Measurements from ENCODE around the gene LIFR. TPM values are rescaled to one million over a fixed set of nuclear protein-coding genes. Genes with fewer than 3 reads are reported as not detected.
"Not testable (repeated sequence)": the region's sequence is repeated elsewhere in the genome, so short reads cannot be mapped to it uniquely, and the experiment has no call there.

LIFR gene
- total RNA-seq, 1 donor from 2014 or later, result 48.1 TPM

DNA sequence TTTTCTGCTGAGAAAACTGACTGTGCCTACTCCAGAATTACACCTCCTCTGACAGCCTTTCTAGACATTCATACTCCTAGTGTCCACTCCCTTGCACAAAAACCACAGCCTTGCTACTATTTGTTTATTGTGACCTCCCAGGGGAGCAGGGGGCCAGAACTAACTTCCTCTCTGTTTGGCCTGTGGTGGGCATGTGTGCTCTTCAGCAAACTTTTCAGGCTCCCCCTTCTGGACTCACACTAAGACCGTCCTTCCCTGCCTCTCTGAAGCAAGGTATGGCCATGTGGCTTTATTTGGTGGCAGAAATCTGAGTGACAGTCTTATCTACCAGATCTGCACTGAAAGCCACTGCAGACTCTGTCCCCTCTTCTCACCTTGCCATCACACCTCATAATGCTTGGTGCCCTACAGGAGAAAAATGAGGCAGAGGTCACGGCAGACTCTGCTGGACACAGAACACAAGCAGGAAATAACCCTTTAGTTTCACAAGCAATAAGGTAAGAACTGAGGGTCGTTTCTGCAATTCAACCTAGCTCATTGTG is 28.2 kb downstream of the LIFR start:
- no peak for FAIRE-seq

DNA sequence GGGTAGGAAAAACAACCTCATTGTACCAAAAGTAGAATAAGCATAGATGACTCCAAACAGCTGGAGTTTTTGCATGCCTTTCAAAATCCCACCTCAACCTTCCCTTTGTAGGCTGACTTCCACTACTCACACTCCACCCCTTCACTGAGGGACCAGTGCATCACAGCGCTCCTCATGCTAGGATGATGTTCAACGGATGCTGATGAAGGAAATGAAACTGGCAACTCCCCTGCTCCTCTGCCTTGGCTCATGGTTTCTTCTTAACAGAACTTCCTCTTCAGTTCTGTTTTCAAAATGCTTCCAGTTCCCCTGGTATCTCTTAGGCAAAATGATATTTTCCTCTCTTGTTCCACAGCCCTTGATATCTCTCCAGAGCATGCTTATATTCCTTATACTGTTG is 29.0 kb downstream of the LIFR start:
- DNase-seq (ENCODE audit: low spot score in 2 of 2) (no peak), FAIRE-seq (no peak)

More for the DNA sequence above, 28.2 kb downstream of the LIFR start:
- DNase-seq (ENCODE audit: low spot score in 2 of 2), result no peak

DNA sequence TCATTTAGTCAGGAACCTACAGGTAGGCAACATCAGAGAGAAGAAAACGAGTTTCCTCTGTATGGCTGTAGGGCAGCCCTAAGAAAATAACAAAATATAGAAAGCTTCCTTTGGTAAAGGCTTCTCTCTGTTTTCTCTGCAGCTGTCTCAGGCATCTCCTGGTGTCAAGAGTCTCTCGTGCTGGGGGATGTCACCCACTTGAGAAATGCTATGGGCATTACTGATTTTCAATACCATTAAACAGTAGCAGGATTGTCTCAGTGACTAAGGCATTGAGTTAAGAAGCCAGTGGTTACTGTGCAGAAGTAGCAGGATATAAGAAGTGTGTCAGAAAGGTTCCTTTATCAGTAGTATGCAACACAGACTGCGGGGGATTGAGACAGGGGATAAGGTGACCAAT is 32.4 kb downstream of the LIFR start:
- FAIRE-seq (no peak), DNase-seq (ENCODE audit: low spot score in 2 of 2) (no peak)

DNA sequence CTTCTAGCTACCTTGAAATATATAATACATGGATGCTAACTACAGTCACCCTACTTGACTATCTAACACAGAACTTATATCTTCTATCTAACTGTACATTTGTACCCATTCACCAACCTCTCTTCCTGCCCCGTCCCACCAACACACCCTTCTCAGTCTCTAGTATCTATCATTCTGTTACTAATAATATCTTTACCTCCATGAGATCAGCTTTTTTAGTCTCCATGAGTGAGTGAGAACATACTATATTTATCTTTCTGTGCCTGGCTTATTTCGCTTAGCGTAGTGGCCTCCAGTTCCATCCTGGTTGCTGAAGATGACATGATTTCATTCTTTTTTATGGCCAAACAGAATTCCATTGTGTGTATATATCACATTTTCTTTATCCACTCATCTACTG is 37.0 kb downstream of the LIFR start:
- FAIRE-seq, result no peak

DNA sequence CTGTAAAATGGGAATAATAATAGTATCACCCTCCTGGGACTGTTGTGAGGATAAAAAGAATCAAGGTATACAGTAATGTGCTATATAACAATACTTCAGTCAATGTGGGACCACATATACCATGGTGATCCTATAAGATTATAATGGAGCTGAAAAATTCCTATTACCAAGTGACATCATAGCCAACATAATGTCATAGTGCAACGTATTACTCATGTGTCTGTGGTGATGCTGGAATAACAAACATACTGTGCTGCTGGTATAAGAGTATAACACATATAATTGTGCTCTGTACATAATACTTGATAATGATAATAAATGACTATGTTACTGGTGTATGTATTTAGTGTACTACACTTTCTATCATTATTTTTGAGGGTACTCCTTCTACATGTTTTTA is 38.1 kb downstream of the LIFR start:
- DNase-seq (ENCODE audit: low spot score in 2 of 2) (no peak), FAIRE-seq (no peak)

More for the DNA sequence above, 37.0 kb downstream of the LIFR start:
- no peak for DNase-seq (ENCODE audit: low spot score in 2 of 2)

DNA sequence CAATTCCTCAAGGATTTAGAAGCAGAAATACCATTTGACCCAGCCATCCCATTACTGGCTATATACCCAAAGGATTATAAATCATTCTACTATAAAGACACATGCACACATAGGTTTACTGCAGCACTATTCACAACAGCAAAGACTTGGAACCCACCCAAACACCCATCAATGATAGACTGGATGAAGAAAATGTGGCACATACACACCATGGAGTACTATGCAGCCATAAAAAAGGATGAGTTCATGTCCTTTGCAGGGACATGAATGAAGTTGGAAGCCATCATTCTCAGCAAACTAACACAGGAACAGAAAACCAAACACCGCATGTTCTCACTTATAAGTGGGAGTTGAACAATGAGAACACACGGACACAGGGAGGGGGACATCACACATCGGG is 39.8 kb downstream of the LIFR start:
- DNase-seq (ENCODE audit: low spot score in 2 of 2); FAIRE-seq: not testable (repeated sequence)

DNA sequence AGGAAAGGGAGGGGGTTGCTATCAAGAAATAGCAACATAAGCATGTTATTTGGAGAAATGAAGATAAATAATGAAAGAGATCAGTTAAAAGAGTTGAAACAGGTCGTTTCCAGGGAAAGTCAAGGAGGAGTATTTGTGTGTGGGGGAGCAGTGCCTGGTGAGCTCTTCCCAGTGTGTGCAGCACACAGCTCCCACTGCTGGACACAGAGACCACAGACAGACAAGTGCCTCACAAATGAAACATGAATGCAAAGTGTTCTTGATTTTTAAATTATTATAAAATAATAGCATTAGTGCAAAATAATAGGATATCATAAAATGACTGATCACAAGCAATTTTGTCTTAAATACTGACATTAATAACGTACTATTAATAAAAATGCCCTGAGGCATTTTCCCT is 40.8 kb downstream of the LIFR start:
- DNase-seq (ENCODE audit: low spot score in 2 of 2) (no peak), FAIRE-seq (peak; percentile 31)

DNA sequence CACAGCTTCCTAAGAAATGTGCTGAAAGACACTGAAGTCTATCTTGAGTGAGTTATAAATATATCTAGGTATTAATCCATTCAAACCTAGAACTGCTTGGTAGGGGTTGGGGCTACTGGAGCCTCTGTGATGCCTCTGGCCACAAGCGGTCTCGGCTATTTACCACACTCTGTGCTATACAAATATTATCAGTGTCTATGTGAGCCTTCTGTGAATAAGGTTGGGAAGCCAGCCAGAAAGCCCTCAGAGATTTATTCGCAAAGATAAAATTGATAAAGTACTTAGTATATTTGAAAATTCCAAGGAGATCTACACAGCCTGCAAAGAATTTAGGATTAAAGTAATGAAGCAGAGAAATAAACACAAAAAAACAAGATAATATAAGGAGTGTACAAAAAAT is 41.4 kb downstream of the LIFR start:
- FAIRE-seq (no peak), DNase-seq (ENCODE audit: low spot score in 2 of 2) (no peak)

DNA sequence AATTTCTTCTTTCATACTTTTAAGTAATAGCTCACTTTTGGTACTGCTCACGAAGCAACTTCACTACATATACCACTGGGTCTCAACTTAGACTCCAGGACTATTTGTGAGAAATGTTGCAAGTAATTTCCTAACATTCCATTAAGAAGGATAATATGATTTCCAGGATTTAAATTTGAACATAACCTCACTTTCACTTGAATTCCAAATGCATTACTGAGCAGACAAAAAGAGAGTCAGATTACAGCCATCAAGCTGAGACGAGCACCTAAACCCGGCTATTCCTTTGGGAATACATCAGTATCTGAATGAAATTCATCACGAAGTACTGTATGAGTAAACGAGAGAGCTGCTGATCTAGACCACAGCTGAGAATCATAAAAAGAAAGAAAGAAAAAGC is 47.3 kb downstream of the LIFR start:
- DNase-seq (ENCODE audit: low spot score in 2 of 2), result no peak

DNA sequence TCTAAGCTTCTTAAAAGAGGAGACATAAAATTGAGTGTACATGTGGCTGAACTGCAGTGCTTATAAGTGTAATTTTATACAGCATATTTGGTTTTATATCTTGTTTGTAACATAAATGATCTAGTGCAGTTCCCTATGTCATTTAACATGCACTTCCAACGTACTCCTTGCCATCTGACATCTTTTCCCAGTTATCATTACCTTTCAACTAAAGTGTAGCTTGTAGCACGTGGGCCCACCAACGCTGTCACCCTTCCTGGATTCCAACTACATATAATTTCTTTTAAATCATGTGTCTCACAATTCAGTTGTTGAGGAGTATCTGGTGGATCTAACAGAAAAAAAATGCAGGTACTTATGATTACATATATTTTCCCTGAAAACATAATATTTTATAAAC is 50.1 kb downstream of the LIFR start:
- no peak for FAIRE-seq

More for the DNA sequence above, 47.3 kb downstream of the LIFR start:
- no peak for FAIRE-seq

DNA sequence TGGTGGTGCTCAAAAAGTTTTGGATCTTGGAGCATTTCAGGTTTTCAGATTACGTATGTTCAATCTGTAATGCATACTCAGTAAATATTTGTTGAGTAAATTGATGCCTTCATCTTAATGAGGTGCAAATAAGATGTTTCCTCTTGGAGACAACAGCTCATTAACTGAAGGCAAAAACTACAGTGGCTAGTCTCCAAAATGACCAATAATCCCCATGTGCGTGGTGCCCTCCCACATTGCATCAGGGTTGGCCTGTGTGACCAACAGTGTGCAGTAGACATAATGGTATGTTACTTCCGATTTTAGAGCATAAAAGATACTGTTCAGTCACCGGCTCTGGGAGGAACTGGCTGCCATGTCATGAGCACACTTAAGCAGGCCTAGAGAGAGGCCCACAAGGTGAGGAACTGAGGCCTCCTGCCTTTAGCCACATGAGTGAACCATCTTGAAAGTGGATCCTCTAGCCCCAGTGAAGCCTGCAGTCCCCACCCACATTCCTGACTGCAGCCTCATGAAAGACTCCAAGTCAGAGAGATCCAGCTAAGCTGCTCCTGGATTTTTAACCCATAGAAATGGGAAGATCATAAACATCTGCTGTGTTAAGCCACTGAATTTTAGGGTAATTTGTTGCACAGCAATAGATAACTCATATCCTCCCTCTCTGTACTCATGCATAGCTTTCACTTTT is 55.7 kb downstream of the LIFR start:
- FAIRE-seq, result no peak
- DNase-seq (ENCODE audit: low spot score in 2 of 2), result no peak

More for the DNA sequence above, 50.1 kb downstream of the LIFR start:
- no peak for DNase-seq (ENCODE audit: low spot score in 2 of 2)

DNA sequence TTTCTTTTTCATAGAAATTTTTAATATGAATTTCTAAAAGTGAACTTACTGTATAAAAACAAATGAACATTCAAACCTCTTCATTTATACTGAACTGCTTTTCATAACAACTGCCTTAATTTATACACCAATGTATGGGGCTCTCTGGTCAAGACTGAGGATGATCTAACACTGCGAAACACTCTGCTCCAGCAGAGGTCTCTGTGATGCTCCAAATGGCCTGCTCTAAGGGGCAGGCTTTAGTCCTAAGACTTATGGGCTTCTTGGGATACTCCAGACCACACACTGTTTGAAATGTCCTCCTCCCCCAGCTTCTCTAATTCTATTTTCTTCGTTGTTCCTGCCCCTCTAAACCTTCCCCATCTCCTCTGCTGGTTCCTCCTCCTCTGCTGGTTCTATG is 58.5 kb downstream of the LIFR start:
- DNase-seq (ENCODE audit: low spot score in 2 of 2), result no peak

DNA sequence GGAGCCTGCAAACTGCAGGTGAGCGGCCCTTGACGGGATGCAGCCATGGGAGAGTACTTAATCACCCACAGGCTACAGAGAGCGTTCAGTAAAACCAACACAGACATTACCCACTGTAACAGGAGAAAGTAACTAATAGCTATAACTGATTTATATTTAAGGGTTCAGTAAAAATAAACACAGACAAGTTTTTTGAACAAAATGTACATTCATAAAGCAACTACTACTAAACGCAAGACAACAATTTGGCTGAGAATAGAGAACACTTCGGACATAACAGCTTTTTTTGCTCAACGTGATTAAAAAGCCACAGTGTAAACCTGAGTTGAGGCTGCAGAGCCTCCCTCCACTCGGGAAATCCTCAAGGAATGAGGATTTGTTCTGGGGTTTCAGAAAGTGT is 61.7 kb downstream of the LIFR start:
- FAIRE-seq (no peak), DNase-seq (ENCODE audit: low spot score in 2 of 2) (no peak)

More for the DNA sequence above, 58.5 kb downstream of the LIFR start:
- no peak for FAIRE-seq

DNA sequence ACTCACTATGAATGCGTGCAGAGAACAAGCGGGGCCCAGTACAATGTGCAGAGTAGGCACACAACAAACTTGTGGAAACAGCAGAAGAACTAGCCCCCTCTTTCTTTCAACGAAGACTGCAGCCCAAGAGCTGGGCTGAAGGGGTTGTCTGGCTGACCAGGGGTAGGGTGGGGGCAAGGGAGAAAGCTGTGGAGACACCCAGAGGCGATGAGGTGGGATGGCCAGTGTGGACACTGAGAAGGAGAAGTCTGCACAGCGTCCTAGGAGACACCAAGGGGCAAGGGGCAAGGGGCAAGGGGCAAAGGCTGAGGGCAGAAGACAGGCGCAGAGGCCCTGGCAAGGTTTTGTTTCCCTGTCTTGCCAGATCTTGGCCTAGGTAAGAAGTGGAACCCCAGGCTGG is 62.3 kb downstream of the LIFR start:
- FAIRE-seq (no peak), DNase-seq (ENCODE audit: low spot score in 2 of 2) (no peak)

DNA sequence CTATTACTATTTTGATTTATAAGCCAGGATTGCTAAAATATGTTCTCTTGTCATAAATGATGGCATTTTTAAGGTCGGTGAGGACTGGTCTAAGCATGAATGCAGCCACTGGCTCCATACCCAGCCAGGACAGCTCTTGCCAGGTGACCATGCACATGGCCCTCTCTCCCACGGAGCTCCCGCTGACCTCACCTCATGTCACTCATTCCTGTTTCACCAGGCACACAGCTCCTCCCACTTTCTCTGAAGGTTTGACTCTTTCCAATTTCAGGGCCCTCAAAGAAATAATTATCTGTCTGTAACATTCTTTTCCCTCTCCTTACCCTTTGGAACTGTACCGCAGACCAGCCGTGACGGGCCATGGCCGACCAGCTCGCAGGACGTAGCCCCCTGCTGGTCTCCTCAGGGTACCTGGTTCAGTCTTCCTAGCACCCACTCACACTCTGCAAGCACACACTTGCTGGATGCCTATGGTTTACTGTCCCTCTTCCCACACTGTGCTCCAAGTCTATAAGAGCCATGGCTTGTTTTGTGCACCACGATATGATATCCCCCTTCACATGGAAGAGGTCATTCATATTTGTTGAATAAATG is 72.5 kb downstream of the LIFR start:
- FAIRE-seq (no peak), DNase-seq (ENCODE audit: low spot score in 2 of 2) (no peak)

DNA sequence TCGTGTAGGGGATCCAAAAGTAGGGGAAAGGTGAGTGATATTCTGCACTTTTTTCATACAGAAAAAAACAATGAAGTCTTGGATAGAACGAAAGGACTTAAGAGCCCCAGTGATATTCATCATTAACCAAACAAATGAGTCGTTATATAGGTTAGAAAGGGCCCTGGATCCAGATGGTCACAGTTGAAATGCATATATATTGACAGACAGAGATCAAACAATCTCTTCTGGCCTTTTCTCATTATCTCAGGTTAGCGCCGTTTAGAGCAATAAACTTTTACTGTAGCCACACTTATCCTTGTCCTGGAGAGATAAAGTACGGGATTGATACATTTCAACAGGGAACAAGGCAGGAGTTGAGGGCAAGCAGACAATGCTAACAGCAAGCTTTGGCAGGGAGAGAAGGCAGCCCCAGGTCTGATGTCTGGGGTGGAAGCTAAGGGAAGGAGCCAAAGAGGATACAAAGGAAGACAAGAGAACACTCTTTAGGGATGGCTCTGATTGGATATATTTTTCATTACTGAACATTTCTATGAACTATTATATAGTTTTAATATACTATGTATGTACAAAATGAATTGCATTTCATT is 77.0 kb downstream of the LIFR start:
- no peak for FAIRE-seq
- no peak for DNase-seq (ENCODE audit: low spot score in 2 of 2)

DNA sequence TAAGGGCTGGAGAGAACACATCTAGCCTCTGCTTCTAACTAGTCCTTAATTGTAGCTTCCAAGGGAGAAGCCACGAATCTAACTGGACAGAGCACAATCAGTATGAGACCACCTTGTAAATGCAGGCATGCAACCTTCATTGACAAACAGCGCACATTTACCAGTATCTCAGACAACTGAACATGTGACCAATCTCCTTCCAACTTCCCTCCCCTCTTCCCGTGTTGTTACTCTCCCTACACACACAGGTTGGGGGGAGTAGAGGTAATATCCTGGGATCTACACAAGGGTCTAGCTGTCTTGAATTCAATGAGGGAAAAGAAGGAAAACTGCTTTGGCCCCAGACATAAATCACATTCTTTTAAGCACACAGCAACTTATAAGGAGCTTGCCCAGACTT is 77.6 kb downstream of the LIFR start:
- FAIRE-seq (no peak), DNase-seq (ENCODE audit: low spot score in 2 of 2) (no peak)

DNA sequence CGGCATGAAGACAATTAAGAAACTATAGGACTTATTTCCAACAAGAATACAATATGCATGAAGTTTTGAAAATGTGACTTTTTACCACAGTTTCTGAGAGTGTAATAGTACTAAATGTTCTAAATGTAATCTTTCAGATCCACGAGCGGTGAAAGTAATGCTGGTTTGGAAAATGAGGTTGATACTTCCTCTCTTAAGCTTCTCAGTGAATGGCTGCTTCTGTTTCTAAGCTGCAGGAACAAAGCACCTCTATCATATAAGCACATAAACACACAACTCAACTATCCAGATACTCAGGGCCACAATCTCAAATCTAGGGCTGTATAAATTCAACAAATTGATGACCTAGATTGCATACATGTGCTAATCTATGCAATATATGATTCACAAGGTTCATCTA is 78.3 kb downstream of the LIFR start:
- DNase-seq (ENCODE audit: low spot score in 2 of 2) (no peak), FAIRE-seq (no peak)

DNA sequence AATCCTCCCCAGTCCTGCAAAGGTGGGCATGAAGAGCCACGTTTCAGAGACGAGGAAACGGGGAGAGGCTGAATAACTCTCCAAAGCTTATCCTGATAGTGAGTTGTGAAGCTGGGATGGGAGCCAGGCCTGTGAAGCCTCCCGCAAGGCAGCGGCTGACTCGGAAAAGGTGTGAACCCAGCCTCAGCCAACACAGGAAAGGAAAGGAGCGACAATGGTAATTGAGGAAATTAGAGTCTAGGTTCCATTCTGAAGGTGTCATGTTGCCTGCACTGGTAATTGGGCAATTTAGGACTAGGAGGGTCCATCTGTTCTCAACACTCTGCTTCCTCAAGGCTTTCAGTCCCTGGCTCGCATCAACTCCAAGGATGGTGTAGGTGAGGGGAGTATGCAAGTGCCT is 83.4 kb downstream of the LIFR start:
- FAIRE-seq (no peak), DNase-seq (ENCODE audit: low spot score in 2 of 2) (no peak)

DNA sequence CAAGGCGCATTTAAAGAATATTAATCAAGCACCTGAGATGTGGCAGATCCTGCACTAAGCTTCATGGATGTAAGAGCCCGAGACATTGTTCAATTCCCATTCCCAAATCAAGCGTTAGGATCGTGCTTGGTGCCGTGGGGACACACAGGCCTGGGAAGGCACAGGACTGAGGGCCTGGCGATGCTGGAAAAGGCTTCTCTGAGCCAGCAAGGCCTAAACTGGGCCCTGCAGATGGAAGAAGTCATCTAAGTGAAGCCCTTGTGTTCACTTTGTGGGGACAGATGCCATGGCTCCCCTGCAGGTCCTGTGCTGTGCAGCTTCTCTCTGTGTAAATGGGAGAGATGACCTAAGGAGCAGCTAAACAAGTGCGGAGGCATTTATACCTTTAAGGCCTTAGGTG is 83.9 kb downstream of the LIFR start:
- FAIRE-seq, result no peak
- no peak for DNase-seq (ENCODE audit: low spot score in 2 of 2)

DNA sequence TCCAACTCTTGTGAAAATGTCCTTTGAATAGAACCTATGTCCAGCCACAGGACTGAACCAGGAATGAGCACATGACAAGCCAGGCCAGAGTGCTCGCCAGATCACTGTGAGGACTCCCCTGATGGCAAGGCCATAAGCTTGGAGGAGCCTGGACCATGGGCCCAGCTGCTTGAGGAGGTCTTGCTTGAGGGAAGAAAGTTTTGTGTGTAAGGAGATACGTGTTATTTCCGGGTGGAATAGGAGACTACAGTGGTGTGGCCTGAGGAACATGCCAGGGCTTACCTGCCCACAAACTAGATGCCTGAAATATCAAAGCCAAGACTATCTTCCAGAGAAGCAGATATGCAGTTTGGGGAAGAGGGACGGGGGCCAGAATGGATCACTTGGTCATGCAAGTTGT is 84.7 kb downstream of the LIFR start:
- no peak for DNase-seq (ENCODE audit: low spot score in 2 of 2)
- FAIRE-seq, result no peak
